Endodermal cell (in vitro differentiated cells): Measurements from ENCODE around the gene BAZ1A. TPM values are rescaled to one million over a fixed set of nuclear protein-coding genes. Genes with fewer than 3 reads are reported as not detected.

ENCODE experiments used
- DNase-seq: peaks from one replicate; pipeline ENCODE4 v3.0.0-alpha.2; 2017
- H3K27ac ChIP-seq: 2 replicates; pipeline ENCODE4 v1.5.1; 2013; ENCODE audit warnings: mild to moderate bottlenecking, low read depth, low read length, moderate library complexity
- H3K27me3 ChIP-seq: 2 replicates; pipeline ENCODE4 v1.6.1; 2013; ENCODE audit warnings: mild to moderate bottlenecking, low read length, moderate library complexity; ENCODE audit not compliant: insufficient read depth, control insufficient read depth, poor library complexity, severe bottlenecking
- H3K36me3 ChIP-seq: 2 replicates; pipeline ENCODE4 v1.7.0; 2013; ENCODE audit warnings: mild to moderate bottlenecking, low read length, moderate library complexity; ENCODE audit not compliant: control insufficient read depth, insufficient read depth
- H3K4me1 ChIP-seq: one replicate; pipeline ENCODE4 v1.7.0; 2013; ENCODE audit warnings: low read length; ENCODE audit not compliant: control insufficient read depth, insufficient read depth
- H3K4me3 ChIP-seq: 2 replicates; pipeline ENCODE4 v1.5.1; 2013; ENCODE audit warnings: mild to moderate bottlenecking, low read length, moderate library complexity
- H3K9ac ChIP-seq: 2 replicates; pipeline ENCODE4 v1.6.1; 2013; ENCODE audit warnings: mild to moderate bottlenecking, low read length, moderate library complexity; ENCODE audit not compliant: poor library complexity, severe bottlenecking; ENCODE audit errors: extremely low read depth
- H3K9me3 ChIP-seq: 2 replicates; pipeline ENCODE4 v1.6.1; 2013; ENCODE audit warnings: mild to moderate bottlenecking, low read length, moderate library complexity; ENCODE audit not compliant: control insufficient read depth
- H3K27ac Mint-ChIP-seq: 2 replicates; pipeline ENCODE4 v1.8.0; 2020; ENCODE audit warnings: mixed read lengths
- H3K27me3 Mint-ChIP-seq: 2 replicates; pipeline ENCODE4 v1.8.0; 2021; ENCODE audit warnings: mild to moderate bottlenecking, mixed read lengths; ENCODE audit not compliant: insufficient read depth
- H3K36me3 Mint-ChIP-seq: 2 replicates; pipeline ENCODE4 v1.8.0; 2020; ENCODE audit warnings: low read depth, mixed read lengths
- H3K4me1 Mint-ChIP-seq: 2 replicates; pipeline ENCODE4 v1.8.0; 2020; ENCODE audit warnings: mixed read lengths
- H3K4me3 Mint-ChIP-seq: 2 replicates; pipeline ENCODE4 v1.8.0; 2020; ENCODE audit warnings: mild to moderate bottlenecking, moderate library complexity, mixed read lengths
- H3K9me3 Mint-ChIP-seq: 2 replicates; pipeline ENCODE4 v1.8.0; 2020; ENCODE audit warnings: mild to moderate bottlenecking, mixed read lengths
- WGBS, 2 experiments: methylation state at CpG; one replicate each; pipeline versions ENCODE4 v1.1.5 to v1.1.7; 2013; ENCODE audit warnings: missing lambda C conversion rate in 2 of 2, mixed read lengths in 1 of 2; ENCODE audit not compliant: insufficient coverage in 1 of 2, insufficient read length in 1 of 2; 5-methylcytosine and 5-hydroxymethylcytosine counted together
- total RNA-seq, 2 donors: library from RNA; stranded (reverse); fragmentation: NEBNext Ultra II Directional in 1 of 2; extraction: Animal tissue kit (Norgen Biotek cat#: 25700) in 1 of 2; gene quantifications; 2 replicates in 1 of 2; 3 replicates in 1 of 2; pipeline ENCODE4 v1.2.1, GENCODE V29; 2021
- TF ChIP-seq, protein P1 (sequence below): fragments of 200-600 bp; sonication (generic); conservative IDR thresholded peaks from 2 replicates; pipeline ENCODE4 v1.5.0; 2021; ENCODE audit warnings: antibody characterized with exemption, mild to moderate bottlenecking

Gene BAZ1A
- total RNA-seq, 2 donors from 2014 or later: 22.3 to 23.3 TPM

DNA sequence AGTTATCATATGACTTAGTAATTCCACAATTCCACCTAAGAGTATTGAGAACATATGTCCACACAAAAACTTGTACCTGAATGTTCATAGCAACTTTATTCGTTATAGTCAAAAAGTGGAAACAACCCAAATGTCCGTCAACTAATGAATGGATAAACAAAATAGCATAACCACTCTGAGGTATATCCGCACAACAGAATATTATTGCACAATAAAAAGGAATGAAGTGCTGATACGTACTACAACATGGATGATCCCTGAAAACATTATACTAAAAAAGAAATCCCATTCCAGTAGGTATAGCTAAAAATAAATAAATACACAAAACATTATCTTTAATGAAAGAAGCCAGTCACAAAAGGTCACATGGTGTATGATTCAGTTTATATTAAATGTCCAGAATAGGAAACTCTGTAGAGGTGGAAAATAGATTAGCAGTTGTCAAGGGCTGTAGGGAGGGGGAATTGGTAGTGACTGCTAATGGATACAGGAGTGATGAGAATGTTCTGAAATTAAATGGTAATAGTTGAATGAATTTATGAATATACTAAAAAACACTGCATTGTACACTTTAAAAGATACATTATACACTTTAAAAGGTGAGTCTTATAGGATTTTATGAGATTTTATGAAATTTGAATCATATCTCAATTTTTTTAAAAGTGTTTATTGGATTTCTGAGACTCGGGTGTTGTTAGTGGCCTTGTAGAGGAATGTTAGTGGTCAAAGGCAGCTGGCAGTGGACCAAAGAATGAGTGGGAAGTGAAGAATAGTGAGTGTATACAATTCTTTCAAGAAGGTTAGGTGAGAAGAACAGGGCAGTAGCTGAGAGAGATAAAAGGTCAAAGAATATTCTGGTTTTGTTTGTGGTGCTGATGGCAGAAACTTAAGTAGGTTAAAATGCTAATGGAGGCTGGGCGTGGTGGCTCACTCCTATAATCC lies 36.3 kb upstream of the BAZ1A start:
- Histone ChIP-seq H3K4me1 (no peaks in the 10 kb centered on the region), H3K27me3 (no peaks in the 10 kb centered on the region), H3K4me3 (no peak overlapping the region), H3K9ac (no peak overlapping the region), H3K9me3 (no peaks in the 10 kb centered on the region), H3K36me3 (no peaks in the 10 kb centered on the region), H3K27ac (no peak overlapping the region)
- TF ChIP-seq, protein P1, sequence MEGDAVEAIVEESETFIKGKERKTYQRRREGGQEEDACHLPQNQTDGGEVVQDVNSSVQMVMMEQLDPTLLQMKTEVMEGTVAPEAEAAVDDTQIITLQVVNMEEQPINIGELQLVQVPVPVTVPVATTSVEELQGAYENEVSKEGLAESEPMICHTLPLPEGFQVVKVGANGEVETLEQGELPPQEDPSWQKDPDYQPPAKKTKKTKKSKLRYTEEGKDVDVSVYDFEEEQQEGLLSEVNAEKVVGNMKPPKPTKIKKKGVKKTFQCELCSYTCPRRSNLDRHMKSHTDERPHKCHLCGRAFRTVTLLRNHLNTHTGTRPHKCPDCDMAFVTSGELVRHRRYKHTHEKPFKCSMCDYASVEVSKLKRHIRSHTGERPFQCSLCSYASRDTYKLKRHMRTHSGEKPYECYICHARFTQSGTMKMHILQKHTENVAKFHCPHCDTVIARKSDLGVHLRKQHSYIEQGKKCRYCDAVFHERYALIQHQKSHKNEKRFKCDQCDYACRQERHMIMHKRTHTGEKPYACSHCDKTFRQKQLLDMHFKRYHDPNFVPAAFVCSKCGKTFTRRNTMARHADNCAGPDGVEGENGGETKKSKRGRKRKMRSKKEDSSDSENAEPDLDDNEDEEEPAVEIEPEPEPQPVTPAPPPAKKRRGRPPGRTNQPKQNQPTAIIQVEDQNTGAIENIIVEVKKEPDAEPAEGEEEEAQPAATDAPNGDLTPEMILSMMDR: no peak
- H3K4me1 Mint-ChIP-seq: no peaks in the 10 kb centered on the region
- no peak for DNase-seq
- no peak overlapping the region for H3K27ac Mint-ChIP-seq
- no peak overlapping the region for H3K4me3 Mint-ChIP-seq
- no peaks in the 10 kb centered on the region for H3K36me3 Mint-ChIP-seq
- WGBS, 2 experiments: 91 to 97% methylated on average over 5 to 6 of the region's 6 CpGs
- H3K27me3 Mint-ChIP-seq: no peaks in the 10 kb centered on the region
- H3K9me3 Mint-ChIP-seq: no peaks in the 10 kb centered on the region

DNA sequence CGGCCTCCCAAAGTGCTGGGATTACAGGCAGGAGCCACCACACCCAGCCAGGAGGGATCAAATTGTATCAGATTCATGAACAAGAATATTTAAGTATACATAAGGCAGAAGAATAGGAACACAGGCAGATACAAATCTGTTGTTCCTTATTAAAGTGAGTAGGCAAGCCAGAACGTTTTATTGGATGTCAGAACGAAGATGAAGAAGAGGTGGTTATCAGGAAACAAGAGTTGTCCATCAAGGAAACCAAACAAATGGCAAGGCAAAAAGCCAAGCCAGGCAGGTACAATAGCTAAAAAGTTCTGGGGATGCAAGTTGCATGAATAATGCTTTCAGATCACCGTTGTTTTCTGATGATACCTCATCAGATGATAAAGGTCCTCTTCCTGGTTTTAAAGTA lies 31.1 kb upstream of the BAZ1A start:
- Histone ChIP-seq H3K36me3 (no peaks in the 10 kb centered on the region), H3K27ac (no peak overlapping the region), H3K9me3 (no peaks in the 10 kb centered on the region), H3K4me1 (no peaks in the 10 kb centered on the region), H3K9ac (no peak overlapping the region), H3K27me3 (no peaks in the 10 kb centered on the region), H3K4me3 (no peak overlapping the region)
- TF ChIP-seq, protein P1: no peak
- Mint-ChIP-seq H3K27ac (no peak overlapping the region), H3K4me1 (no peaks in the 10 kb centered on the region), H3K9me3 (no peaks in the 10 kb centered on the region), H3K4me3 (no peak overlapping the region), H3K27me3 (no peaks in the 10 kb centered on the region), H3K36me3 (no peaks in the 10 kb centered on the region)
- DNase-seq: no peak
- 83 to 91% methylated on average over 3 to 4 of the region's 4 CpGs for WGBS, 2 experiments

DNA sequence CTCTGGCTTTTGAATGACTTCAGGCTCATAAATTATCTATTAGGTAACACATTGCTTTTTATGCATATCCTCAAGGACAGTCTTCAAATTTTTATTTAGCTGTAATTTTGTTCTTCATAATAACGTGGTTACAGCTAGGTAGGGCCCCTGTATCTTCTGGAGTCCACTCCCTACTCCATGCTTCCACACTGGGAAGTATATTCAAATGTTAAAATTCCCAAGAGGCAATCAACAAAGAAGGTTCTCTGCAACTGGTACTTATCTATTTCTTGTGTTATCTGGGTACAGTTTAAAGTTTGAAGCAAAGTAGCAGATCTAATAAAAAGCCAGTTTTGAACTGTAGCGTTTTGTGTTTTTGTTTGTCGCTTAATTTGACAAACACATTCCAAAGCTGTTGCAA lies 20.1 kb upstream of the BAZ1A start:
- no peaks in the 10 kb centered on the region for H3K36me3 Mint-ChIP-seq
- H3K27ac Mint-ChIP-seq: peak overlapping the region; percentile 26
- WGBS, 2 experiments: 57 to 61% methylated on average over 3 of the region's 3 CpGs
- no peak overlapping the region for H3K9ac ChIP-seq
- TF ChIP-seq, protein P1: no peak
- H3K27me3 ChIP-seq: no peaks in the 10 kb centered on the region
- no peaks in the 10 kb centered on the region for H3K36me3 ChIP-seq
- no peaks in the 10 kb centered on the region for H3K27me3 Mint-ChIP-seq
- H3K27ac ChIP-seq: no peak overlapping the region
- H3K4me1 Mint-ChIP-seq: peaks cover 5% of the 10 kb centered on the region
- H3K9me3 ChIP-seq: no peaks in the 10 kb centered on the region
- no peak for DNase-seq
- no peak overlapping the region for H3K4me3 ChIP-seq
- H3K4me3 Mint-ChIP-seq: no peak overlapping the region
- H3K9me3 Mint-ChIP-seq: no peaks in the 10 kb centered on the region
- H3K4me1 ChIP-seq: no peaks in the 10 kb centered on the region
